HTERT RPE-1 (cell line): ENCODE measurements around the gene LRRC15.

ENCODE experiments used
- in situ Hi-C: fragments of 300-500 bp; cut with MboI; formaldehyde crosslinking; loops from 4 replicates; pipeline ENCODE4 v1.14.3; 2020; ENCODE audit warnings: low sequenced_read_pairs

LRRC15 gene

GRCh38 chr3:194369522-194370279 lies at the start of gene LRRC15:
Gene LRRC15, minus strand, starts transcription at chr3:194369743. Its CDS starts 8,700 bp downstream, at chr3:194361043.
- in situ Hi-C loops, result no loop called here

DNA sequence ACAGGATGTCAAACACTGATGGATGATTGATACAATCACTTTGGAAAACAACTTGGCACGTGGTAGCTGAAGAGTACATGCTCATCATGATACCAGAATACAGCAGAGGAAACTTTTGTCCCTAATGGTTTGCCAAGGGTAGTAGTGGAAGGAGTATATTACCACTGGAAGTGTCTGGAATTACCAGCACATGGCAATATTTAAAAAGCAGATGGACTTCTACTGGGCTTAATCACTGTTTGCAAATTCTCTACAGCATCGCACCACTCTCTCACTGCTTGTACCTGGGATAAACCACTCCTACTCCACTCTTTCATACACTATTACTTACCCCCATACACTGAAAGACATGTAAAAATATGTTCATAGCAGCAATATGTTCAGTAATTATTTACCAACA lies 49.1 kb upstream of the LRRC15 start:
- in situ Hi-C loops, result no loop called here

DNA sequence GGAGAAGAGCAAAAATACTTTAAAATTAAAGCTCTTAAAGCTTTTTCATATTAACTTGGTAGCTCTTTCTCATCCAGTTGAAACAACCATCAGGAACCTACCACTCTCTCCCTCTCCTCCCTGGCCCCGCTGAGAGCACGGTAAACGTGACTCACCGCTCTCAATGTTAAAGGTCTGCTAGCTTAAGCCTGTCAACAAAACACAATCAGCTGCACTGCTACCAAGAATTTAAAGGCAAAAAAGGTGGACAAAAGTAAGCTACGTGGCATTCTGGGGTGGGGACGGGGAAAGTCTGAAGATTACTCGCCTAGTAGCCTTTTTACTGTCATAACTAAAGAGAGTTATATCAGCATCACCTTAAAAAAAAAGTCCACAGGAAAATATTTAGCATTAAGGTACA lies 37.9 kb upstream of the LRRC15 start:
- in situ Hi-C loops, result no loop called here

- in situ Hi-C loops, result no loop called here
Measured at GRCh38 chr3:194405766-194406165, 36.2 kb upstream of the LRRC15 start.

DNA sequence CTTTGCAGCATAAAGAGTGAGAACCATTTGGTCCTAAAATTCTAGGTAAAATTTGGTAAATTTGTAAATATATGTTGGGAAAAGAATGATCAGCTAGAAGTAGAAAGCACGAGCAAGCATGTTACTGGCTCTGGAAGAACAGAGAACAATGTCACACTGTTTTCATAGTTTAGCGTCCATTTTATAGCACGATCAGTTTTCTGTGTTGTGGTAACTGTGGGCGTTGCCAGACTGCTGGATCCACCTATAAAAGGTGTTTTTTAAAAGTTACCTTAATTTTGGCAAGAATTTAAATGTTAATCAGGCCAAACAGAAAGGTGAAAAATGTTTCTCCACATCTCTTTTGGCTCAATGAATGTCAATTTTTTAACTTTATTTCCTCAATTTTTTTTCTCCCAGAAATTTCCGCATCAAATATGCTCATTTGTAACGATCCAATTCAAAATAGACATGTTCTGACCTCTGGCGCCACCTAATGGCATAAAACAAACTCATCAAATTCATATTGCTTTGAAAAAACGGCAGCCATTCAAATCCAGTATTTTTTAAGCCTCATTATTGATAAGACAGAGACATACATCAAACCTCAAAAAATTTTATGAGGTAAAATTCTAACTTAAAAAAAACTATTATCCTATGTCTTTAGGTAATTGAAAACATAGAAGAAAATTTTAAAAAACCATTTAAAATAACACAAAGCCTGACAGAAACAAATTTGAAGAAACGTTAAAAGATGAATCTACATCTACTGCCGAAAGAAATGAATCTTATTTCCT lies 35.0 kb upstream of the LRRC15 start:
- in situ Hi-C loops, result no loop called here

GRCh38 chr3:194401868-194402329 lies 32.4 kb upstream of the LRRC15 start:
- in situ Hi-C loops, result no loop called here

GRCh38 chr3:194401346-194401745 lies 31.8 kb upstream of the LRRC15 start:
- in situ Hi-C loops, result no loop called here

DNA sequence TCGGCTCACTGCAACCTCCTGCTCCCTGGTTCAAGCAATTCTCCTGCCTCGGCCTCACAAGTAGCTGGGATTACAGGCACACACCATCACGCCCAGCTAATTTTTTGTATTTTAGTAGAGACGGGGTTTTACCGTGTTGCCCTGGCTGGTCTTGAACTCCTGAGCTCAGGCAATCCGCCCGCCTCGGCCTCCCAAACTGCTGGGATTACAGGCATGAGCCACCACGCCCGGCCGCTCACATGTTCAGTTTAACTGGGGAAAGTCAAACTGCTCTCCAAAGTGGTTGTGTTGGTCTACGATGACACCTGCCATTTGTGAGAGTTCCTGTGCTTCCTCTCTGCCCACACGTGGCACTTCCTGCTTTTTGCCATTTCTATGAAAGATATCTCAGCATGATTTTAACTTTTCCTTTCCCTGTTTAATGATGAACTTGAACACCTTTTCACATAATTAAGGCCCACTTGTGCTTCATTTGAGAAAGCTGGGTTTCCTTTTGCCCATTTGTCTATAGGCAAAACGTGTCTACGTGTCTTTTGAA lies 30.4 kb upstream of the LRRC15 start:
- in situ Hi-C loops, result no loop called here

DNA sequence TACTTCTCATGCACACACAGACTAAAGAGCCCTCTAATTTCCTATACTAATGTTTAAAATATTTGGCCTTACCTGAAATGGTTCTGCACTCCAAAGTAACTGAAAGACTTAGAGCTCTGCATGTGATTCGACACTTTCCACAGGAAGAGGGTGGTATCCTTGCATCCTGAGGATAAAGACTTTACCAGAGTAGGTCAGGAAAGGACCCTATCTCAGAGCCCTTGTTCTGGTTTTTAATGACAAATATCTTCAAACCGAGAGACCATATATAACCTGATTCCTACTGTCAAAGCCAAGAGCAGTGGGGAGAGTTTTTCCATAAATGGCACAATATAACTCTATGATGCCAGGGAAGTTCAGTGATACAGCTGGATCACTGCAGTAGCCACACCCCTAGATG lies 29.6 kb upstream of the LRRC15 start, which contains the start of gene GP5:
GP5 (minus strand) TSS at position 101 of the 400 bp plus-strand sequence. CDS start 984 bp downstream, outside the sequence.
- in situ Hi-C loops, result no loop called here

GRCh38 chr3:194397757-194398312 lies 28.3 kb upstream of the LRRC15 start:
- in situ Hi-C loops, result no loop called here

GRCh38 chr3:194396859-194397756 lies 27.6 kb upstream of the LRRC15 start:
- in situ Hi-C loops, result no loop called here

DNA sequence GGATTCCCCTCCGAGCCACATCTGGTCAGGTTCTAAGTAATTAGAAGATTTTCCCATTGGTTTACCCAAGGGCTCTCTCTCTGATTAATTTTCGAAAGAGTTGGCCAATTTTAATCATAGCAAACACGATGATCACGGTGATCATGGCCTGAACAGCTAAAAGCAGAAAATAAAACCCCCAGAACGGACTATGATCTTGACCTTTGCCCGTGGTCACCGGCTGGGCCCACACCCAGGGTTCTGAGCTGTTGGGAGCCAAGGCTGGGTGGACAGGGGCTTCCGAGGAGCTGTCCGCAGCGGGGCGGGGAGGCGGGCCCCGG lies 27.0 kb upstream of the LRRC15 start:
- in situ Hi-C loops, result no loop called here

DNA sequence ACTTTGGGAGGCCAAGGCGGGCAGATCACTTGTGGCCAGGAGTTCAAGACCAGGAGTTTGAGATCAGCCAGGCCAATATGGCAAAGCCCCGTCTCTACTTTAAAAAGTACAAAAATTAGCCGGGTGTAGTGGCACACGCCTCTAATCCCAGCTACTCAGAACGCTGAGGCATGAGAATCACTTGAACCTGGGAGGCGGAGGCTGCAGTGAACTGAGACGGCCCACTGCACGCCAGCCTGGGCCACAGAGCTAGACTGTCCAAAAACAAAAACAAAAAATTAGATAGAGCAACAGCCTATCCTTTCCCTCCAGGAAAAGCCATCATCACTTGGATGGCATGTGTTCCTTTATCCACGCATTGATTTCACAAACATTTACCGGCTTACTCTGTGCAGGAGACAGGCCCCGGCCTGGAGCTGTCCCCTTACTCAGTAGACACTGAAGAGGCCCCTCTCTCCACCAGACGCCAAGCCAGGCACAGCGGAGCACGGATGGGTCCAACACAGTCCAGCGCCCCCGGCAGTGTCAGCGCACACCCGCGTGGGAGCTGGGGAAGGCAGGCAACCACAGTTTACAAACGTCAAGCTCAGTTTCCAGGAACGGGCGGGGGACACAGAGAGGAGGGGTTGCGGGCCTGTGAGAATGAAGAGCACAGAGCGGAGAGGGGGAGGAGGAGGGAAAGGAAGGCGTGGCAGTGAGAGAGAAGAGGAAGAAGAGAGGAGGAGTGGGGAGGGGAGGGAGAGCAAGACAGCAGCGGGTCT lies 26.4 kb upstream of the LRRC15 start:
- in situ Hi-C loops, result no loop called here

GRCh38 chr3:194395212-194395611 lies 25.7 kb upstream of the LRRC15 start:
- in situ Hi-C loops, result no loop called here

DNA sequence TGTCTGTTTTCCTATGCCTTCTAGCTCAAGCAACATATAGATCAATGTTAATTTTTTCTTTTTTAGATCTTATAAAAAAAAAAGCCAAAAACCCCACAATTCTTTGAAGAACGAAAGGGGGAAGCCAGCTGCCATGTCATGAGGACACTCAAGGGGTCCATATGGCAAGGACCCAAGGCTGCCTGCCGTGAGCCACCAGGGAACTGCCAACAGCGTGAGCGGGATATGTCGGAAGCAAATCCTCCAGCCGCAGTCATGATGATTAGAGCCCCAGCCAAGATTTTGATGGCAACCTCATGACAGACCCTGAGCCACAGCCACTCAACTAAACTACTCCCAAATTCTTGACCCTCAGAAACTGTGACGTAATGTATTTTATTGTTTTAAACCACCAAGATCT lies 23.0 kb upstream of the LRRC15 start:
- in situ Hi-C loops, result no loop called here

- in situ Hi-C loops, result no loop called here
Measured at GRCh38 chr3:194390835-194391234, 21.3 kb upstream of the LRRC15 start.

- in situ Hi-C loops, result no loop called here
Measured at GRCh38 chr3:194389269-194389668, 19.7 kb upstream of the LRRC15 start.

DNA sequence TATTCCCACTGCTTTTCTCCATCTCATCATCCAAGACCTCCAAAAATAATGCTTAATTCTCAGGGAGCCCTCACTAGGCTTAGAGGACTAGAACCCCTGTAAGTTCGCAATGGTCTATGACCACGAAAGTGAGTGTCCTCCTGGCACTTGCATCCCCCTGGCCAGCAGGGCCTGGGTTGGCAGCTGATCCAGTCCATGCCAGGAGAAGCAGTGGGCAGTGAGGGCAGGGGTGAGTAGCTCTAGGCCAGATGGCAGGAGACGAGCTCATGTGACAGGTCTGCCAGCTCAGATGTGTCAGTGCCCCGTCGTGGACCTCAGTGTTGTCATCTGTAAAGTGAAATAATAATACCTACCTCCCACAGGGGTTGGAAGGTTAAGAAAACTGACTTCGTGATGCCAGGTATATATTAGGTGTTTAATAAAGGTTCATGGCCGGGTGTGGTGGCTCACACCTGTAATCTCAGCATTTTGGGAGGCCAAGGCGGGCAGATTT lies 18.4 kb upstream of the LRRC15 start:
- in situ Hi-C loops, result no loop called here

- in situ Hi-C loops, result no loop called here
Measured at GRCh38 chr3:194387276-194387675, 17.7 kb upstream of the LRRC15 start.

DNA sequence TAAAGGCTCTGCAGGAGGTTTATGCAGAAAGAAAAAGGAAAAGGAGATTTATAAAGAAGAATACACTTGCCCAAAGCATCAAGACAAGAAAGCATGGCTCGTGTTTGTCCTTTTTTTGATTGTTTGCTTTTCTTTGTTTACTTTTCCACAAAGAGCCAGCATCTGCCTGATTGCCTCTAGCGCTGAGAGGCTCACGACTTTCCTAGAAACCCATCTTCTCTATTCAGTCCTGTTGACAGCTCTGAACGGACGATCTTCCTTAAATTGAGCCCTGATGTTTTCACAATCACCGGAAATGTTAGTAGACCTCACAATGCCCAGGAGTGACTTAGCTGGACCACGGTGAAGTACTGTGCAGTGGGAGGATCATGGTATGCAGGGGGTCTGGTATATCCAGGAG lies 17.1 kb upstream of the LRRC15 start:
- in situ Hi-C loops, result no loop called here
